Tibial artery (tissue), 4 donors: ENCODE data around the gene SCFD1.

Experiments used
- DNase-seq, 2 donors: peaks; one replicate each; pipeline ENCODE4 v3.0.0-alpha.2; 2019
- H3K27ac ChIP-seq, 2 donors: fragments of 200-600 bp; sonication (generic) in 1 of 2; 1 replicate in 1 of 2; 2 replicates in 1 of 2; pipeline ENCODE4 v1.5.1; 2018 to 2019; ENCODE audit warnings: mild to moderate bottlenecking in 1 of 2
- H3K27me3 ChIP-seq, 2 donors: fragments of 200-600 bp; sonication (generic) in 1 of 2; one replicate each; pipeline versions ENCODE4 v1.5.1 to v1.6.0; 2016 to 2019
- H3K36me3 ChIP-seq, 3 donors: fragments of 200-600 bp; sonication (generic) in 2 of 3; one replicate each; pipeline ENCODE4 v1.5.1; 2016 to 2019; ENCODE audit warnings: mild to moderate bottlenecking in 2 of 3
- H3K4me1 ChIP-seq, 4 donors: fragments of 200-600 bp; sonication (generic) in 2 of 4; 1 replicate in 3 of 4; 2 replicates in 1 of 4; pipeline ENCODE4 v1.5.1; 2016 to 2019
- H3K4me3 ChIP-seq, 2 donors: fragments of 200-600 bp; sonication (generic) in 1 of 2; 1 replicate in 1 of 2; 2 replicates in 1 of 2; pipeline ENCODE4 v1.5.1; 2018 to 2019; ENCODE audit warnings: mild to moderate bottlenecking in 2 of 2
- H3K9me3 ChIP-seq, 3 donors: fragments of 200-600 bp; sonication (generic) in 1 of 3; one replicate each; pipeline ENCODE4 v1.5.1; 2016 to 2019
- CTCF ChIP-seq, 2 experiments: fragments of 200-600 bp in 1 of 2; fragments of 450-650 bp in 1 of 2; IDR thresholded peaks; one replicate each; pipeline ENCODE4 v1.5.1; 2017 to 2019; ENCODE audit warnings: antibody characterized with exemption in 2 of 2, mild to moderate bottlenecking in 1 of 2, moderate library complexity in 1 of 2
- intact Hi-C: fragments of 100-400 bp; cut with DNase I; formaldehyde crosslinking; loops from one replicate; pipeline ENCODE4 v1.15.0; 2023; ENCODE audit warnings: low total_unique reads

SCFD1 gene

GRCh38 chr14:30771595-30771994 is 149.5 kb downstream of the SCFD1 start:
- no peak for DNase-seq
- Histone ChIP-seq H3K27ac (no peak overlapping the region), H3K4me1 (no peaks in the 10 kb centered on the region), H3K27me3 (peaks cover 0 to 3% of the 10 kb centered on the region in 2 donors), H3K36me3 (no peaks in the 10 kb centered on the region), H3K4me3 (no peak overlapping the region), H3K9me3 (no peaks in the 10 kb centered on the region)
- intact Hi-C loops: no loop called here
- no peak for TF ChIP-seq CTCF (IDR thresholded peaks at IDR 0.05)

- no peaks in the 10 kb centered on the region for H3K27me3 ChIP-seq
- no peaks in the 10 kb centered on the region for H3K4me1 ChIP-seq
- no peaks in the 10 kb centered on the region for H3K9me3 ChIP-seq
- H3K4me3 ChIP-seq: no peak overlapping the region
- no peak for DNase-seq
- no peaks in the 10 kb centered on the region for H3K36me3 ChIP-seq
- intact Hi-C loops: no loop called here
- H3K27ac ChIP-seq: no peak overlapping the region
- TF ChIP-seq CTCF (IDR thresholded peaks at IDR 0.05): no peak
Measured at GRCh38 chr14:30779210-30779609, 157.1 kb downstream of the SCFD1 start.
